HG03378 (cell line): ENCODE measurements around the gene KCNIP4.
A peak's percentile ranks its signal among the peaks of the same experiment; 100 is the strongest.
"Not testable (repeated sequence)": the region's sequence is repeated elsewhere in the genome, so short reads cannot be mapped to it uniquely, and the experiment has no call there.

ENCODE experiments used
- ATAC-seq: cut with Tn5 transposase; IDR thresholded peaks from one replicate; pipeline ENCODE4 v1.9.1; 2021; ENCODE audit warnings: mild to moderate bottlenecking, moderate library complexity; ENCODE audit not compliant: unreplicated experiment

Gene KCNIP4

GRCh38 chr4:20805716-20806115 lies 1142.9 kb downstream of the KCNIP4 start:
- ATAC-seq, result no peak

- no peak for ATAC-seq
Observed at GRCh38 chr4:20787940-20788665, 1160.5 kb downstream of the KCNIP4 start.

- ATAC-seq, result not testable (repeated sequence)
Observed at GRCh38 chr4:20783134-20783533, 1165.4 kb downstream of the KCNIP4 start.

GRCh38 chr4:20778896-20779295 lies 1169.7 kb downstream of the KCNIP4 start:
- ATAC-seq, result no peak

GRCh38 chr4:20773144-20773997 lies 1175.2 kb downstream of the KCNIP4 start:
- ATAC-seq, result peak; percentile 78

- no peak for ATAC-seq
Observed at GRCh38 chr4:20764366-20764992, 1184.1 kb downstream of the KCNIP4 start.

GRCh38 chr4:20761826-20762225 lies 1186.7 kb downstream of the KCNIP4 start:
- ATAC-seq, result no peak

- ATAC-seq, result no peak
Observed at GRCh38 chr4:20761382-20761781, 1187.2 kb downstream of the KCNIP4 start.

GRCh38 chr4:20760053-20760452 lies 1188.5 kb downstream of the KCNIP4 start:
- ATAC-seq, result no peak

GRCh38 chr4:20754036-20754435 lies 1194.5 kb downstream of the KCNIP4 start:
- ATAC-seq, result no peak

GRCh38 chr4:20752641-20753040 lies 1195.9 kb downstream of the KCNIP4 start:
- ATAC-seq, result no peak

- ATAC-seq, result not testable (repeated sequence)
Observed at GRCh38 chr4:20746000-20746399, 1202.6 kb downstream of the KCNIP4 start.

GRCh38 chr4:20735931-20736330 lies 1212.6 kb downstream of the KCNIP4 start:
- no peak for ATAC-seq

- no peak for ATAC-seq
Observed at GRCh38 chr4:20724915-20725314, 1223.7 kb downstream of the KCNIP4 start.

GRCh38 chr4:20723463-20723862 lies 1225.1 kb downstream of the KCNIP4 start:
- ATAC-seq, result no peak

GRCh38 chr4:20723019-20723418 lies 1225.6 kb downstream of the KCNIP4 start:
- ATAC-seq, result no peak

GRCh38 chr4:20711335-20711734 lies 1237.2 kb downstream of the KCNIP4 start:
- ATAC-seq, result no peak

- peak; percentile 98 for ATAC-seq
Observed at GRCh38 chr4:20700007-20700761, 1248.4 kb downstream of the KCNIP4 start, which contains the start of gene PACRGL. Gene PACRGL (plus strand): TSS chr4:20700458. CDS start chr4:20704482, 4,024 bp downstream.

- no peak for ATAC-seq
Observed at GRCh38 chr4:20698820-20699219, 1249.8 kb downstream of the KCNIP4 start.

- no peak for ATAC-seq
Observed at GRCh38 chr4:20698382-20698781, 1250.2 kb downstream of the KCNIP4 start.

- no peak for ATAC-seq
Observed at GRCh38 chr4:20696815-20697214, 1251.8 kb downstream of the KCNIP4 start.
